ENCODE measurements around the gene AGRN.
"Not testable (repeated sequence)": the region's sequence is repeated elsewhere in the genome, so short reads cannot be mapped to it uniquely, and the experiment has no call there.

DNA sequence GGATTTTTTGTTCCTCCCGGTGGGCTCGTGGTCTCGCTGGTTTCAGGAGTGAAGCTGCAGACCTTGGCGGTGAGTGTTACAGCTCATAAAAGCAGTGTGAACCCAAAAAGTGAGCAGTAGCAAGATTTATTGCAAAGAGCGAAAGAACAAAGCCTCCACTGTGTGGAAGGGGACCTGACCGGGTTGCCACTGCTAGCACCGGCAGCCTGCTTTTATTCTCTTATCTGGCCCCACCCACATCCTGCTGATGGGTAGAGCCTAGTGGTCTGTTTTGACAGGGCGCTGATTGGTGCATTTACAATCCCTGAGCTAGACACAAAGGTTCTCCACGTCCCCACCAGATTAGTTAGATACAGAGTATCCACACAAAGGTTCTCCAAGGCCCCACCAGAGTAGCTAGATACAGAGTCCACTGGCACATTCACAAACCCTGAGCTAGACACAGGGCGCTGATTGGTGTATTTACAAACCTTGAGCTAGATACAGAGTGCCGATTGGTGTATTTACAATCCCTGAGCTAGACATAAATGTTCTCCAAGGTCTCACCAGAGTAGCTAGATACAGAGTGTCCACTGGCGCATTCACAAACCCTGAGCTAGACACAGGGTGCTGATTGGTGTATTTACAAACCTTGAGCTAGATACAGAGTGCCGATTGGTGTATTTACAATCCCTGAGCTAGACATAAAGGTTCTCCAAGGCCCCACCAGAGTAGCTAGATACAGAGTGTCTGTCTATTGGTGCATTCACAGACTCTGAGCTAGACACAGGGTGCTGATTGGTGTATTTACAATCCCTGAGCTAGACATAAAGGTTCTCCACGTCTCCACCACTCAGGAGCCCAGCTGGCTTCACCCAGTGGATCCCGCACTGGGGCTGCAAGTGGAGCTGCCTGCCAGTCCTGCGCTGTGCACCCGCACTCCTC, 2.3 kb upstream of the AGRN start:
- TF ChIP-seq, protein P1, sequence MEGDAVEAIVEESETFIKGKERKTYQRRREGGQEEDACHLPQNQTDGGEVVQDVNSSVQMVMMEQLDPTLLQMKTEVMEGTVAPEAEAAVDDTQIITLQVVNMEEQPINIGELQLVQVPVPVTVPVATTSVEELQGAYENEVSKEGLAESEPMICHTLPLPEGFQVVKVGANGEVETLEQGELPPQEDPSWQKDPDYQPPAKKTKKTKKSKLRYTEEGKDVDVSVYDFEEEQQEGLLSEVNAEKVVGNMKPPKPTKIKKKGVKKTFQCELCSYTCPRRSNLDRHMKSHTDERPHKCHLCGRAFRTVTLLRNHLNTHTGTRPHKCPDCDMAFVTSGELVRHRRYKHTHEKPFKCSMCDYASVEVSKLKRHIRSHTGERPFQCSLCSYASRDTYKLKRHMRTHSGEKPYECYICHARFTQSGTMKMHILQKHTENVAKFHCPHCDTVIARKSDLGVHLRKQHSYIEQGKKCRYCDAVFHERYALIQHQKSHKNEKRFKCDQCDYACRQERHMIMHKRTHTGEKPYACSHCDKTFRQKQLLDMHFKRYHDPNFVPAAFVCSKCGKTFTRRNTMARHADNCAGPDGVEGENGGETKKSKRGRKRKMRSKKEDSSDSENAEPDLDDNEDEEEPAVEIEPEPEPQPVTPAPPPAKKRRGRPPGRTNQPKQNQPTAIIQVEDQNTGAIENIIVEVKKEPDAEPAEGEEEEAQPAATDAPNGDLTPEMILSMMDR (IDR thresholded peaks at IDR 0.05) = not testable (repeated sequence)
- TF ChIP-seq EZH2, EZH2phosphoT487 (IDR thresholded peaks at IDR 0.05): not testable (repeated sequence)
